Lower leg skin (tissue), 4 donors: Measurements from ENCODE around the gene NUP214. TPM values are rescaled to one million over a fixed set of nuclear protein-coding genes. Genes with fewer than 3 reads are reported as not detected.

Experiments used
- DNase-seq, 2 donors: peaks; one replicate each; pipeline ENCODE4 v3.0.0-alpha.2; 2019; ENCODE audit warnings: low spot score in 2 of 2
- H3K4me3 ChIP-seq: fragments of 200-600 bp; sonication (generic); 2 replicates; pipeline ENCODE4 v1.5.1; 2017; ENCODE audit warnings: mild to moderate bottlenecking, low read depth; ENCODE audit not compliant: poor library complexity, severe bottlenecking
- CTCF ChIP-seq, 3 donors: fragments of 450-650 bp; IDR thresholded peaks; one replicate each; pipeline ENCODE4 v1.5.1; 2016; ENCODE audit warnings: antibody characterized with exemption in 3 of 3, mild to moderate bottlenecking in 3 of 3, moderate library complexity in 2 of 3
- POLR2A ChIP-seq, 2 donors: fragments of 450-650 bp; IDR thresholded peaks; one replicate each; pipeline ENCODE4 v1.6.1; 2016 to 2017; ENCODE audit warnings: antibody characterized with exemption in 2 of 2, mild to moderate bottlenecking in 1 of 2, moderate library complexity in 1 of 2
- WGBS, 2 donors: methylation state at CpG; one replicate each; pipeline ENCODE4 v1.1.5; 2018; 5-methylcytosine and 5-hydroxymethylcytosine counted together
- intact Hi-C: fragments of 100-400 bp; cut with DNase I; formaldehyde crosslinking; loops from one replicate; pipeline ENCODE4 v1.15.0; 2023; ENCODE audit warnings: low total_unique reads
- total RNA-seq, 4 donors: library from RNA; depleted of rRNA; stranded (reverse); fragments of >200 nt; gene quantifications; one replicate each; pipeline ENCODE4 v1.1.0, GENCODE V29; 2016

NUP214 gene
- total RNA-seq, 4 donors from 2014 or later = 33.8 to 64.4 (median 39.8) TPM

- TF ChIP-seq POLR2A (IDR thresholded peaks at IDR 0.05) (no peak), CTCF (IDR thresholded peaks at IDR 0.05) (no peak)
- WGBS, 2 donors = 92 to 95% methylated on average over 3 of the region's 3 CpGs
- no peak for DNase-seq
- H3K4me3 ChIP-seq = no peak overlapping the region
- intact Hi-C loops = no loop called here
These were observed 69.4 kb downstream of the NUP214 start for GRCh38 chr9:131194762-131195161.

DNA sequence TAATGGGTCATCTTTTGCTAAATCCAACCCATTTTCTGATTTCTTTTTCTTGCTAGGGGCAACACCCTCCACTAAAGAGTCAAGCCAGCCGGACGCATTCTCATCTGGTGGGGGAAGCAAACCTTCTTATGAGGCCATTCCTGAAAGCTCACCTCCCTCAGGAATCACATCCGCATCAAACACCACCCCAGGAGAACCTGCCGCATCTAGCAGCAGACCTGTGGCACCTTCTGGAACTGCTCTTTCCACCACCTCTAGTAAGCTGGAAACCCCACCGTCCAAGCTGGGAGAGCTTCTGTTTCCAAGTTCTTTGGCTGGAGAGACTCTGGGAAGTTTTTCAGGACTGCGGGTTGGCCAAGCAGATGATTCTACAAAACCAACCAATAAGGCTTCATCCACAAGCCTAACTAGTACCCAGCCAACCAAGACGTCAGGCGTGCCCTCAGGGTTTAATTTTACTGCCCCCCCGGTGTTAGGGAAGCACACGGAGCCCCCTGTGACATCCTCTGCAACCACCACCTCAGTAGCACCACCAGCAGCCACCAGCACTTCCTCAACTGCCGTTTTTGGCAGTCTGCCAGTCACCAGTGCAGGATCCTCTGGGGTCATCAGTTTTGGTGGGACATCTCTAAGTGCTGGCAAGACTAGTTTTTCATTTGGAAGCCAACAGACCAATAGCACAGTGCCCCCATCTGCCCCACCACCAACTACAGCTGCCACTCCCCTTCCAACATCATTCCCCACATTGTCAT, 72.0 kb downstream of the NUP214 start:
- WGBS, 2 donors = 76 to 84% methylated on average over 10 to 11 of the region's 11 CpGs
- DNase-seq = no peak
- H3K4me3 ChIP-seq = no peak overlapping the region
- TF ChIP-seq CTCF (IDR thresholded peaks at IDR 0.05) (no peak), POLR2A (IDR thresholded peaks at IDR 0.05) (no peak)
- intact Hi-C loops = no loop called here

DNA sequence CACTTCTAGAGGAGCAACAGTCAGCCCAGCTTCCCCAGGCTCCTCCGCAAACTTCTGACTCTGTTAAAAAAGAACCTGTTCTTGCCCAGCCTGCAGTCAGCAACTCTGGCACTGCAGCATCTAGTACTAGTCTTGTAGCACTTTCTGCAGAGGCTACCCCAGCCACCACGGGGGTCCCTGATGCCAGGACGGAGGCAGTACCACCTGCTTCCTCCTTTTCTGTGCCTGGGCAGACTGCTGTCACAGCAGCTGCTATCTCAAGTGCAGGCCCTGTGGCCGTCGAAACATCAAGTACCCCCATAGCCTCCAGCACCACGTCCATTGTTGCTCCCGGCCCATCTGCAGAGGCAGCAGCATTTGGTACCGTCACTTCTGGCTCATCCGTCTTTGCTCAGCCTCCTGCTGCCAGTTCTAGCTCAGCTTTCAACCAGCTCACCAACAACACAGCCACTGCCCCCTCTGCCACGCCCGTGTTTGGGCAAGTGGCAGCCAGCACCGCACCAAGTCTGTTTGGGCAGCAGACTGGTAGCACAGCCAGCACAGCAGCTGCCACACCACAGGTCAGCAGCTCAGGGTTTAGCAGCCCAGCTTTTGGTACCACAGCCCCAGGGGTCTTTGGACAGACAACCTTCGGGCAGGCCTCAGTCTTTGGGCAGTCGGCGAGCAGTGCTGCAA, 72.8 kb downstream of the NUP214 start:
- H3K4me3 ChIP-seq = no peak overlapping the region
- no peak for TF ChIP-seq CTCF (IDR thresholded peaks at IDR 0.05)
- TF ChIP-seq POLR2A (IDR thresholded peaks at IDR 0.05) = no peak
- intact Hi-C loops = no loop called here
- WGBS, 2 donors = 84 to 87% methylated on average over 14 to 15 of the region's 15 CpGs
- DNase-seq = no peak

DNA sequence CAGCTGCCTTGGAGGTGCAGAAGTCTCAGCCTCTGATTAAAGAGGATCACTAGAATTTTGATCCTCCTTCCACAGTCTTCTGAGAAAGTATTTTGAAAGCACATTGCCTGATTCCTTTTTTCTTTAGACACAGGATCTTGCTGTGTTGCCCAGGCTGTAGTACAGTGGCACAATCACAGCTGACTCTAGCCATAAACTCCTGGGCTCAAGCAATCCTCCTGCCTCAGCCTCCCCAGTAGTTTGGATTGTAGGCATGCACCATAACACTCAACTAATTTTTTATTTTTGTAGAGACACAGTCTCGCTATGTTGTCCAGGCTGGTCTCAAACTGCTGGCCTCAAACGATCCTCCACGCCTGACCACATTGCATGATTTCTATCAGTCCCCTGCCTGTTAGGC, 76.5 kb downstream of the NUP214 start:
- H3K4me3 ChIP-seq = no peak overlapping the region
- no peak for DNase-seq
- intact Hi-C loops = no loop called here
- 95 to 97% methylated on average over 3 of the region's 3 CpGs for WGBS, 2 donors
- TF ChIP-seq CTCF (IDR thresholded peaks at IDR 0.05) (no peak), POLR2A (IDR thresholded peaks at IDR 0.05) (no peak)

- WGBS, 2 donors = 92 to 93% methylated on average over 4 of the region's 4 CpGs
- H3K4me3 ChIP-seq = no peak overlapping the region
- TF ChIP-seq CTCF (IDR thresholded peaks at IDR 0.05) = no peak
- intact Hi-C loops = no loop called here
- no peak for DNase-seq
These were observed 78.2 kb downstream of the NUP214 start for GRCh38 chr9:131203431-131204218.
